NCI-H2196 treated with DMSO at 0.1 percent for 48 hours (cell line): ENCODE results near the gene P4HB.

ENCODE experiments used
- DNase-seq: peaks from one replicate; lab custom pipeline; 2025; ENCODE audit not compliant: unreplicated experiment; lab: John Stamatoyannopoulos, UW

Gene P4HB

GRCh38 chr17:81869221-81870130 lies 9.1 kb upstream of the P4HB start:
- no peak for DNase-seq

- no peak for DNase-seq
These were observed 8.4 kb upstream of the P4HB start for GRCh38 chr17:81868674-81869220.

DNA sequence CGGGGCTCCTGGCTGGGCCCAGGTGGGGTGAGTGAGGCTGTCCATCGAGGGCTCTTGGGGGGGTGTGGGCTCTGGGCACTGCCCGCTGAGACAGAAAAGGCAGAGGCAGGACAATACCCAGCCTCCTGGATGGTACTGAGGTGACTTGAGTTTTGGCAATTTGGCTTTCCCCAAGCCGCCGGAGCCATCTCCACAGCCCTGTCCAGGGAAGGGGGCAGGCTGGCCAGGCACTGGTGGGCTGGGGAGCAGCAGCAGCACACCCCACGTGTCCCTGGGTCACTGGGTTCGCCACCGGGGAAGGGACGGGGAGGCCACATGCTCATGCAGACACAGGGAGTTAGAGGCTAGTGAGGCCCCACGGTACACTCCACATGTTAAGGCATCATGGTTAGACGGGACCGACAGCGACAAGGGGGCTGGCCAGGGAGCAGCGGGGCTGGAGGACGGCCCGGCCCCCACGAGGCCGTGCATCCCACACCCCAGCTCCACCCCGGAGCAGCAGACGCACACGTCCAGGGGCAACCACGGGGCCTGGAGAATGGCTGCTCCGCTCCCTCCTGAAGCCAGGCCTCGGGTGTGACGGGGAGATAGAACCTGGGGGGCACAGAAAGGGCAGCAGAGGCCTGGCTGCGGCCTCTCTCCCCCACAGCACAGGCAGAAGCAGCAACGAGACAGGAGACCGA lies 7.8 kb upstream of the P4HB start:
- DNase-seq = no peak

GRCh38 chr17:81867170-81867990 lies 7.0 kb upstream of the P4HB start:
- DNase-seq = no peak

- DNase-seq = no peak
These were observed 6.3 kb upstream of the P4HB start for GRCh38 chr17:81866440-81867169.

DNA sequence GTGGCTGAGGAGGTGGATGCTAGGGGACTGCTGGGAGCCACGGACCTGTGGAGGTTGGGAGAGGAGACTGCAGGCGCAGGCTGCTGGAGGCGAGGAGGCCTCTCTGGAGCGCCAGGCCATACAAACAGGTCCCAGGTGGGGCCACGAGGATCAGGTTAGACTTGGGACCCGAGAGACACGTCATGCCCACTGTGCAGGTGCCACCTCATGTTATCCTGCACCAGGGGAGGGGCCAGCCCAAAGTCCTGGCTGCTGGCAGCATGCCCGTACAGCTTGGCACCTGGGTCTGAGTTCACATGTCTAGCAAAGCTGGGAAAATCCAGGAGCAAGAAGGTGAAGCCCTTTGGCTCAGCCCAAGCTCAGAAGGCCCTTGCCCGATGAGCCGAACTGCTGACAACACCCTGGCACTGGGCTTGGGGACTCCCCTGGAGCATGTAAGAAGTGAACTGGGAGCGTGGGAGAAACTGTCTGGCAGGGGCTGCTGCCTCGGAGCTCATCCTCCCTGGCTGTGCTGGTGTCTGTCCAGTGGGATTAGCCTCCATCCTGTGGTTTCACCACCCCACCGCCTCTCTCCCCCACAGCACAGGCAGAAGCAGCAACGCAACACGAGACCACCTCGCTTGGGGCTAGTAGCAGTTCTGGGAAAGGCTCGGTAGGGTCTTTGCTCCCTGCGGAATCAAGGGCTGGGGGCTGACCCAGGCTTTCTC lies 5.6 kb upstream of the P4HB start:
- peak; percentile 75 for DNase-seq

DNA sequence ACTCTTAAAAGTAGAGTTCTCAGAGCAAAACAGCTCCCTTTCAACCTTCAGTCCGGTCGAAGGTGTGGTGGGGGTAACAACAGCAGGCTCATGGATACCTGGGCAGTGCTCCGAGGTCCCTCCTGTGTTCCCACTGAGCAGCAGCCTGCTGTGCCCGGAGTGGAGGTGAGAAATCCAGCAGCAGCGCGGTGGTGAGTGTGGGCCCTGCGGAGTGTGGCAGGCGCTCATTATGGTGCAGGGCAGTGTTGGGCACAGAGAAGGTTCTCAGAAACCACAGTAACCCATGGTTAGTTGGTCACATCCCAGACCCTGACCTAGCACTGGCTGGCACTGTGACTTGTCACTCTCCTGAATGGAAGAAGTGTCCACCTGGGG lies 5.0 kb upstream of the P4HB start:
- DNase-seq = no peak

GRCh38 chr17:81863833-81864768 lies 3.8 kb upstream of the P4HB start:
- DNase-seq = no peak

DNA sequence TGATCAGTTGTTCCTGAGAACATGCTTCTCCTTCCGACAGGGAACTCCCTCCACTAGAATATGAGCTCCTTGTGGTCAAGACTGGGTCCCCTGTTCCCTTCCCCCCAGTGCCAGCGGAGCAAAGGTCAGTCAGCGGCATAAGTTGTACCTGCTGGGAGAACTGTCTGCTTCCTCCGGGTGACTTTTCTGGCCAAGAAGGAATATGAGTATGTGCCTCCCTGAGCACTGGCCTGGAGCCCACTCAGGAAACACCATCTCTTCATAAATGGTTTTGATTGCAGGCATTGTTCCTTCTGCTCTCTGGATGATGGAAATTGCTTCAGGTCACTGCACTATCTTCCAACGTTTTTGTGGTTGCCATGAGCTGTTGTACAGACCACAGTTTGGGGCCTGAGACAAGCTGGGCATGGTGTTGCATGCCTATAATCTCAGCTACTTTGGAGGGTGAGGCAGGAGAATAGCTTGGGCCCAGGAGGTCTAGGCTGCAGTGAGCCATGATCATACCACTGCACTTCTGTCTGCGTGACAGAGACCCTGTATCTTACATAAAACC lies 2.9 kb upstream of the P4HB start:
- DNase-seq = no peak

- peak; percentile 100 for DNase-seq
These were observed 627 bp upstream of the P4HB start for GRCh38 chr17:81860756-81861568.

DNA sequence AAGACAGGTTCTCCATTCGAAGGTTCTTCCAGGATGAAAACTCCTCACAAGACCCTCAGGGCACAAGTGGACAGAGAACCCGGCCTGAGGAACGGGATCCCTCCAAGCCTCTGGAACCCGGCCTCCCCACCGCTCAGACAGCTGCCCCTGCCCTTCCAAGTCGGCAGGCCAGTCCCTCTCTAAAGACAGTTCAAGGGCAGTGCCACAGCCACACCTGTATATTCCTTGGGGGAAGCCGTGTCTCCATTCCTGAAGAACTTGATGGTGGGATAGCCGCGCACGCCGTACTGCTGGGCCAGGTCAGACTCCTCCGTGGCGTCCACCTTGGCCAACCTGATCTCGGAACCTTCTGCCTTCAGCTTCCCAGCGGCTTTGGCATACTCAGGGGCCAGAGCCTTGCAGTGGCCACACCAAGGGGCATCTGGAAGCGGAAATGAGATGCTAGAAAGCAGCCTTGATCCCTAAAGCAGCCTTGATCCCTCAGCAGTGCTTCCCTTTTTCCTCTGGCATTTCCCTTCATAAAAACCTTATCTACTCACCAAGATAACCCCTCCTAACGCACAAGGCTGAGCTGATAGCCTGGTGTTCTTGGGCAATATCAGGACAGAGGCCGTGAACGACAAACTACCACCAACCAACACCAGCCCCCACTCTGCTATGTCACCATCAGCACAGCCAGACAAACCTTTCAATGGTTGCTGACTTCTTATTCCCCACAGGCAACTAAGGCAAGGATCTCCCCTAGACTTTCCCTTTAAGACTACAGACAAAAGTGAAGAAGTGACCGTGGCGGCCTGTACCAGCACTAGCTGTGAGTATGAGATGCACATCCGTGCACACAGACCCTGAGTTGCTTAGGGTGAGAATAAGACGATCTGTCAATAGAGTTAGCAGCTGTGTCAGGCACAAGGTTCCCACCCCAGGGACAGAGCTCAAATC lies 1.1 kb downstream of the P4HB start:
- DNase-seq = no peak

DNA sequence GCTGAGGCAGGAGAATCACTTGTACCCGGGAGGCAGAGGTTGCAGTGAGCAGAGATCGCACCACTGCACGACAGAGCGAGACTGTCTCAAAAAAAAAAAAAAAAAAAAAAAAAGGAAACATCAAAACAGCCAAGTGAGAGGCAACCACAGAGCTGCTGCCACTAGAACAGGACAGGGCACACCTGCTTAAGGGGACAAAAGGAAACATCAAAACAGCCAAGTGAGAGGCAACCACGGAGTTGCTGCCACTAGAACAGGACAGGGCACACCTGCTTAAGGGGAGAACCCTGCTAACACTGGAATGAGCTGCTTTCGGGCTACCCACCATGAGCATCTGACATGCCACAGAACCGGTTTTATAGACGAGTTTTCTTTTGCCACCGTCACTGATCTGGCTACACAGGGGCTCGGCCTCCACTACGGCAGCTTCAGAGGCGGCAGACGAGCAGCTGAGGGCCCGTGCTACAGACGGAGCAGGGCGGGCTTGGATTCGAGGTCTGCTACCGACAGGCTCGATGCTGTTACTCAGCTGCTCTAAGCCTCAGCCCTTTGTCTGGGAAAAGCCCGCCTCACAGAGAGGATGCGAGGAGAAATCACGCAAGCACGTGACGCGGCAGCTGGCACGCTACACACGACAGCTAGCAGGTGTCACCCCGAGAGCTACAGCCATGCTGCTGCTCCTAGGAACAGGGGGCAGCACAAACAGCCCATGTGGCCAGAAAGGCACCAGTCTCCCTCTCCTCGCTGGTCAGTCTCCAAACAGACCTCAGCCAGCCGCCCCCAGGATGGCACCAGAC lies 2.0 kb downstream of the P4HB start:
- no peak for DNase-seq

DNA sequence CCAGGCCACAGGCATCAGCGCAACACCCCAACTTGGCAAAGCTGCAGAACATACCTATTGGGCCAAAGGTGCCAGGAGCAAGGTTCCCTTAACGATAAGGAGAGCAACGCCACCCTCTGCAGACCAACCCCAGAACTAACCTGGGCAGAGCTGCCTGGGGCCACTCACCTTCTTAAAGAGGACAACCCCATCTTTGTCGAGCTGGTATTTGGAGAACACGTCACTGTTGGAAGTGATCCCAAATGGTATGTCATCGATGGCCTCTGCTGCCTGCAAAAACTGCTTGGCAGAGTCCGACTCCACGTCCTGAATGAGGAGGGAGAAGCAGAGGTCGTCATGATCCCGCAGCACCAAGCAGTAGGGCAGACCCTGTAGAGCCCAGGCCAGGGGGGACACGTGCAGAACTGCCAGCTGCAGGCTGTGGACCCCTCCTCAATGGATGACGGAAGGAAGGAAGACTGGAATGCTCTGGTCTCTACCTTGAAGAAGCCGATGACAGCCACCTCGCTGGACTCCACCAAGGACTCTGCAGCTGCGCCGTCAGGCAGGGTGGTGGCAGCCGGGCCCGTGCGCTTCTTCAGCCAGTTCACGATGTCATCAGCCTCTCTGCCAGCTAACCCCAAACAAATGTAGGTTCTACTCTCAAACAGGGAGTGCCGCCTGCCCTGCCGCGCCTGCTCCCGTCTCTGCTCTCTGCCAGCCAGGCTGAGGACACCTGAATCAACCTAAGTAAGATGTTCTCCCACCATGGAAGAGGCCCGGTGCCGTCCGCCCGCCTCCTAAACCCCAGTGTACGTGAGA lies 5.2 kb downstream of the P4HB start:
- DNase-seq = peak; percentile 69

DNA sequence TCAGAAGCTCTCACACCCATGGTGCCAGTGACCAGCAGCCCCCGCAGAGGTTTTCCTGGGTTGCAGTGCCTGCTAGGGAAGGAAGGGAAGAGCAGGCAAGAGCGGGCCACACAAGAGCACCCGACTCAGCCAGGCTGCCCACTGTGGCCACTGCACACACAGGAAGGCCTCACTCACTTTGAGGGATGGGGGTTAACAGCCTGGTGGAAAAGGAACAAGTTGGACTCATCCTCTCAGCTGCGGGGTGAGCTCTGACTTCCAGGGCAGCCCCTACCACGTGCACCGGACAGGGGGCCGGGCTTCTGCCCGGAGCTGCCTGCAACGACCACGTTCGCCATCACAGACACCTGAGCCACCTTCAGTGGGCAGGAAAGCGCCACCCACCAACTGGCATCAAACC lies 8.1 kb downstream of the P4HB start:
- no peak for DNase-seq

- DNase-seq = no peak
These were observed 8.9 kb downstream of the P4HB start for GRCh38 chr17:81851423-81851822.
